Activated B cell treated with CpG ODN at 0.5 μM for 24 hours (primary cell): ENCODE data around the gene DHX58. TPM values are rescaled to one million over a fixed set of nuclear protein-coding genes. Genes with fewer than 3 reads are reported as not detected.
A peak's percentile ranks its signal among the peaks of the same experiment; 100 is the strongest.

Source experiments
- ATAC-seq: fragments of 200-7000 bp; cut with Tn5 transposase; one replicate; pipeline ENCODE4 v1.10.0; 2021; ENCODE audit warnings: low read depth, mild to moderate bottlenecking, moderate library complexity
- CTCF ChIA-PET: fragments of 350-600 bp; sonication (Branson Sonifier 250); formaldehyde crosslinking; loops from one replicate; lab custom pipeline; 2021; ENCODE audit warnings: antibody characterized with exemption; lab: Charles Lee
- POLR2A ChIA-PET: fragments of 350-600 bp; sonication (Branson Sonifier 250); formaldehyde crosslinking; loops from one replicate; lab custom pipeline; 2021; ENCODE audit warnings: antibody characterized with exemption; lab: Charles Lee
- DNase-seq: peaks from one replicate; pipeline ENCODE4 v3.0.0; 2022
- H3K27ac Mint-ChIP-seq: one replicate; pipeline ENCODE4 v1.8.0; 2020; ENCODE audit warnings: mixed read lengths
- H3K27me3 Mint-ChIP-seq: one replicate; pipeline ENCODE4 v1.8.0; 2021; ENCODE audit warnings: mixed read lengths
- H3K36me3 Mint-ChIP-seq: one replicate; pipeline ENCODE4 v1.8.0; 2021; ENCODE audit warnings: low read depth, mixed read lengths
- H3K4me1 Mint-ChIP-seq: one replicate; pipeline ENCODE4 v1.8.0; 2021; ENCODE audit warnings: mixed read lengths
- H3K4me3 Mint-ChIP-seq: one replicate; pipeline ENCODE4 v1.8.0; 2020; ENCODE audit warnings: mild to moderate bottlenecking, mixed read lengths
- H3K9me3 Mint-ChIP-seq: one replicate; pipeline ENCODE4 v1.8.0; 2020; ENCODE audit warnings: mixed read lengths
- intact Hi-C: fragments of 100-400 bp; cut with micrococcal nuclease; formaldehyde crosslinking; loops from one replicate; pipeline ENCODE4 v1.15.1; 2024
- total RNA-seq: library from RNA; stranded (reverse); gene quantifications from 2 replicates; pipeline ENCODE4 v1.2.3, GENCODE V29; 2022
- TF ChIP-seq, protein P1 (sequence below): fragments of 200-600 bp; IDR thresholded peaks from one replicate; pipeline ENCODE4 v1.8.0; 2022; ENCODE audit warnings: antibody characterized with exemption, mild to moderate bottlenecking

DHX58 gene
- total RNA-seq, 1 donor from 2014 or later: 22.4 TPM

GRCh38 chr17:42117397-42118125 is 5.0 kb upstream of the DHX58 start:
- Mint-ChIP-seq H3K27me3 (no peaks in the 10 kb centered on the region), H3K9me3 (no peaks in the 10 kb centered on the region), H3K4me1 (peaks cover 53% of the 10 kb centered on the region), H3K4me3 (no peak overlapping the region), H3K36me3 (peaks cover 37% of the 10 kb centered on the region), H3K27ac (peak overlapping the region; percentile 64)
- DNase-seq (no peak), ATAC-seq (no peak)
- TF ChIP-seq, protein P1, sequence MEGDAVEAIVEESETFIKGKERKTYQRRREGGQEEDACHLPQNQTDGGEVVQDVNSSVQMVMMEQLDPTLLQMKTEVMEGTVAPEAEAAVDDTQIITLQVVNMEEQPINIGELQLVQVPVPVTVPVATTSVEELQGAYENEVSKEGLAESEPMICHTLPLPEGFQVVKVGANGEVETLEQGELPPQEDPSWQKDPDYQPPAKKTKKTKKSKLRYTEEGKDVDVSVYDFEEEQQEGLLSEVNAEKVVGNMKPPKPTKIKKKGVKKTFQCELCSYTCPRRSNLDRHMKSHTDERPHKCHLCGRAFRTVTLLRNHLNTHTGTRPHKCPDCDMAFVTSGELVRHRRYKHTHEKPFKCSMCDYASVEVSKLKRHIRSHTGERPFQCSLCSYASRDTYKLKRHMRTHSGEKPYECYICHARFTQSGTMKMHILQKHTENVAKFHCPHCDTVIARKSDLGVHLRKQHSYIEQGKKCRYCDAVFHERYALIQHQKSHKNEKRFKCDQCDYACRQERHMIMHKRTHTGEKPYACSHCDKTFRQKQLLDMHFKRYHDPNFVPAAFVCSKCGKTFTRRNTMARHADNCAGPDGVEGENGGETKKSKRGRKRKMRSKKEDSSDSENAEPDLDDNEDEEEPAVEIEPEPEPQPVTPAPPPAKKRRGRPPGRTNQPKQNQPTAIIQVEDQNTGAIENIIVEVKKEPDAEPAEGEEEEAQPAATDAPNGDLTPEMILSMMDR: no peak
- CTCF ChIA-PET: interaction anchor here (0.6 to 10.2 kb wide), 8 partner anchors 51 to 154 kb away, joined by 3 to 110 read pairs (median 7); partner anchors contain the start of genes CNP, KCNH4 and NKIRAS2
- POLR2A ChIA-PET: interaction anchor here (1.1 to 1.4 kb wide), 2 partner anchors 64 to 100 kb away, joined by 4 to 5 read pairs; partner anchors contain the start of genes DNAJC7 and KCNH4
- intact Hi-C loops: loop anchor here (2.0 kb wide), 1 partner anchor 101 kb away; the partner anchor contains the start of gene DNAJC7

GRCh38 chr17:42116705-42117396 is 4.3 kb upstream of the DHX58 start:
- Mint-ChIP-seq H3K27me3 (no peaks in the 10 kb centered on the region), H3K27ac (peak overlapping the region; percentile 64), H3K36me3 (peaks cover 35% of the 10 kb centered on the region), H3K4me1 (peaks cover 59% of the 10 kb centered on the region), H3K4me3 (peak overlapping the region; percentile 39), H3K9me3 (no peaks in the 10 kb centered on the region)
- ATAC-seq (peak; percentile 36), DNase-seq (peak; percentile 72)
- POLR2A ChIA-PET: interaction anchor here (1.4 to 6.7 kb wide), 2 partner anchors 99 to 100 kb away, joined by 4 to 46 read pairs; partner anchors contain the start of gene DNAJC7
- CTCF ChIA-PET: interaction anchor here (0.6 to 10.2 kb wide), 3 partner anchors 50 to 154 kb away, joined by 3 to 110 read pairs (median 72); partner anchors contain the start of gene CNP
- intact Hi-C loops: loop anchor here (1.0 to 2.0 kb wide), 8 partner anchors 19 to 379 kb away; partner anchors contain the start of genes DNAJC7 and ZNF385C
- TF ChIP-seq, protein P1: peak; percentile 21

DNA sequence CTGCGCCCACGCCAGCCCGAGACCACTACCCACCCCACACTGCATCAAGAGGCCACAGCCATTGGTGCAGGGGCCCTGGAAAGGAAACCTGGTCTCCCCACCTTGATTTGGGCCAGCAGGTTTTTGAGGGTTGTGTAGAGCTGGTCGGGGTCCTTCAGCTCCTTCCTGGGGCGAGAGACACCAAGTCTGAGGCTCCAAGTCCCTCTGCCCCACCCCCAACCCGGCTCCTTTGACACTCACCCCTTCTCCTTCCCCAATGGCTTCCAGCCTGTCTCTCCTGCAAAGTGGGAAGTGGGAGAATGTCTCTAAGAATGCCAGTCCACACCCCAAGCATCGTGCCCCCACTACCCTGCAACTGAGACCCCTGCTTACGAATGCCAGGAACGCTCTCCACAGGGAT is 1.6 kb upstream of the DHX58 start:
- Mint-ChIP-seq H3K27ac (peak overlapping the region; percentile 94), H3K4me1 (peaks cover 57% of the 10 kb centered on the region), H3K4me3 (no peak overlapping the region), H3K27me3 (no peaks in the 10 kb centered on the region), H3K9me3 (no peaks in the 10 kb centered on the region), H3K36me3 (peaks cover 38% of the 10 kb centered on the region)
- DNase-seq (no peak), ATAC-seq (no peak)
- intact Hi-C loops: no loop called here
- ChIA-PET CTCF (interaction anchor here (0.8 to 10.2 kb wide), 4 partner anchors 13 to 151 kb away, joined by 3 to 110 read pairs (median 40); partner anchors contain the start of genes CNP and NKIRAS2), POLR2A (interaction anchor here (0.6 to 6.7 kb wide), 5 partner anchors 90 to 163 kb away, joined by 4 to 46 read pairs (median 13); partner anchors contain the start of genes CNP, DNAJC7 and NKIRAS2)
- TF ChIP-seq, protein P1: no peak

DNA sequence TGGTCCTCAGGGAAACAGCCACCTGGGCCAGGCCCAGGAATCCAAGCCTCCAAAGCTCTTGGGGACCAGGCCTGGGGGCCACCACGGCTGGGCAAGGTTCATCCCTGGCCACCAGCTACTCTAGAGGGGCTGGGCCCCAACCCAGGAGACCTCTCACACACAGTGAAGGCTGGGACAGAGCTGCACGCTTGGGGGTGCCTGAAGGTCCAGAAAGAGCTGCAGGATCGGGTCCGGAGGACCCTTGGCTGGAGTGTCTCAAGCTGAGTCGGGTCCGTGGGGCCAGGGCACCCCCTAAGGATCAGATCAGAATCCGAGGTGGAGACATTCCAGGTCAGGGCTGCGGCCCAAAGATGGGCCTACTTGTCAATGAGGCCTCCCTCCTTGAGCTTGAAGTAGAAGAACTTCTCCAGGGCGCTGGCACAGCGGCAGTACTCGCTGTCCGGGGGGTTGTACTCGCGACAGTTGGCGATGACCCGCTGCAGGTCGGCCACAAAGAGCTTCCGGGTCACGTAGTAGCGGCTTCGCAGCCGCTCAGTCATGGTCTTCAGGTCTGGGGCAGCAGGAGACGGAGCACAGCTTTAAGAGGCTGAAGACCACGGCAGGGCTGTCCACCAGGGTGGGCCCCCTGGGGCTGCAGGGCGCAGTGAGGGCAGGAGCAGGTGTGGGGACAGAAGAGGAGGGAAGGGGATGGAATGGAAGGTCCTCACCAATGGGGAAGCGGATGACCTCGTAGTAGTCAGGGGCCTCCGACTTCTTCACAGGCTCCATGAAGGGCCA is 967 bp upstream of the DHX58 start:
- H3K4me3 Mint-ChIP-seq: no peak overlapping the region
- no peaks in the 10 kb centered on the region for H3K9me3 Mint-ChIP-seq
- POLR2A ChIA-PET: interaction anchor here (0.6 to 6.7 kb wide), 12 partner anchors 8 to 1255 kb away, joined by 3 to 46 read pairs (median 8); partner anchors contain the start of genes CNP, DNAJC7, EIF1 and GHDC
- peak overlapping the region; percentile 46 for H3K27ac Mint-ChIP-seq
- H3K4me1 Mint-ChIP-seq: peaks cover 52% of the 10 kb centered on the region
- ATAC-seq: no peak
- intact Hi-C loops: no loop called here
- CTCF ChIA-PET: interaction anchor here (0.8 to 10.2 kb wide), 5 partner anchors 12 to 150 kb away, joined by 3 to 110 read pairs (median 8); partner anchors contain the start of genes CNP, DNAJC7 and NKIRAS2
- H3K36me3 Mint-ChIP-seq: peaks cover 38% of the 10 kb centered on the region
- TF ChIP-seq, protein P1: no peak
- no peak for DNase-seq
- H3K27me3 Mint-ChIP-seq: no peaks in the 10 kb centered on the region
